GM11168 (cell line): Measurements from ENCODE around the gene TMEM92.
"Not testable (repeated sequence)": the region's sequence is repeated elsewhere in the genome, so short reads cannot be mapped to it uniquely, and the experiment has no call there.

Source experiments
- in situ Hi-C: fragments of 300-500 bp; cut with MboI; formaldehyde crosslinking; loops from one replicate; pipeline ENCODE4 v1.12.0; 2022; ENCODE audit warnings: low sequenced_read_pairs; ENCODE audit not compliant: unreplicated experiment

The TMEM92 gene

GRCh38 chr17:50290933-50291332 is 16.7 kb downstream of the TMEM92 start:
- in situ Hi-C loops: loop anchor here (10.0 kb wide), 1 partner anchor 76 kb away; no protein-coding TSS in a partner anchor

- in situ Hi-C loops: loop anchor here (10.0 kb wide), 1 partner anchor 78 kb away; no protein-coding TSS in a partner anchor
Observed at GRCh38 chr17:50292465-50292864, 18.2 kb downstream of the TMEM92 start.

GRCh38 chr17:50295021-50295420 is 20.8 kb downstream of the TMEM92 start:
- in situ Hi-C loops: loop anchor here (10.0 kb wide), 1 partner anchor 80 kb away; no protein-coding TSS in a partner anchor

- in situ Hi-C loops: loop anchor here (10.0 kb wide), 1 partner anchor 83 kb away; no protein-coding TSS in a partner anchor
Observed at GRCh38 chr17:50297407-50297865, 23.2 kb downstream of the TMEM92 start.

GRCh38 chr17:50298018-50298417 is 23.8 kb downstream of the TMEM92 start:
- in situ Hi-C loops: loop anchor here (10.0 kb wide), 1 partner anchor 83 kb away; no protein-coding TSS in a partner anchor

GRCh38 chr17:50299776-50300175 is 25.5 kb downstream of the TMEM92 start:
- in situ Hi-C loops: loop anchor here (10.0 kb wide), 1 partner anchor 85 kb away; no protein-coding TSS in a partner anchor

- in situ Hi-C loops: not testable (repeated sequence)
Observed at GRCh38 chr17:50300824-50301223, 26.6 kb downstream of the TMEM92 start.

GRCh38 chr17:50301891-50302584 is 27.8 kb downstream of the TMEM92 start:
- in situ Hi-C loops: no loop called here

- in situ Hi-C loops: no loop called here
Observed at GRCh38 chr17:50303051-50303450, 28.8 kb downstream of the TMEM92 start.

GRCh38 chr17:50303596-50303995 is 29.3 kb downstream of the TMEM92 start:
- in situ Hi-C loops: no loop called here

GRCh38 chr17:50304781-50305404 is 30.6 kb downstream of the TMEM92 start:
- in situ Hi-C loops: no loop called here

- in situ Hi-C loops: no loop called here
Observed at GRCh38 chr17:50307654-50308053, 33.4 kb downstream of the TMEM92 start.

- in situ Hi-C loops: no loop called here
Observed at GRCh38 chr17:50308666-50309065, 34.4 kb downstream of the TMEM92 start.

GRCh38 chr17:50310455-50311111 is 36.3 kb downstream of the TMEM92 start:
- in situ Hi-C loops: no loop called here

- in situ Hi-C loops: no loop called here
Observed at GRCh38 chr17:50311112-50311460, 36.8 kb downstream of the TMEM92 start.

- in situ Hi-C loops: no loop called here
Observed at GRCh38 chr17:50311483-50311882, 37.2 kb downstream of the TMEM92 start.

GRCh38 chr17:50312308-50312707 is 38.0 kb downstream of the TMEM92 start:
- in situ Hi-C loops: no loop called here

GRCh38 chr17:50314456-50315011 is 40.3 kb downstream of the TMEM92 start:
- in situ Hi-C loops: no loop called here

- in situ Hi-C loops: no loop called here
Observed at GRCh38 chr17:50316016-50316587, 41.8 kb downstream of the TMEM92 start.

- in situ Hi-C loops: not testable (repeated sequence)
Observed at GRCh38 chr17:50316660-50317059, 42.4 kb downstream of the TMEM92 start.
